ENCODE data around the gene GARNL3. TPM values are rescaled to one million over a fixed set of nuclear protein-coding genes. Genes with fewer than 3 reads are reported as not detected.

Gene GARNL3
- polyA plus RNA-seq, 1 donor from 2014 or later = 20.0 TPM

DNA sequence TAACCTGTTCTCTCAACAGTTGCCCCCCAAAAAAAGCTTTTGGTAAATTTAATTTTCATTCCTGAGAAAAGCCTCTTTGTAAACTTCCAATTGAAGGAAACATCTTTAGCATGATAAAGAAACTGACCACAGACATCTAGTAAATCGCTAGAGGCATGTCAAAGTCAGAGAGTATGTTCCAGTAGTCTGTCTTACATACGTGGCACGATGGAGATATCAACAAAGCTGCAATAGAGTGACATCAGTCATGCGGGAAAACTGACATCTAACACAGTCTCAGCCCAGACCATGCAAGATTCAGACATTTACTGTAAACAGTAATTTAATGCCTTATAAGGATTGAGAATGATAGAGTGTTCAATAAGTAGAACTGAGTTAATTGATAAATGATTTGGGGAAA lies 45.1 kb downstream of the GARNL3 start:
- Histone ChIP-seq H3K9ac (ENCODE audit: low read length) (no peak overlapping the region), H3K9me2 (ENCODE audit: insufficient read depth, low read length) (no peaks in the 10 kb centered on the region), H3F3A (ENCODE audit: insufficient read depth, low read length, poor library complexity, severe bottlenecking) (no peaks in the 10 kb centered on the region), H3K27me3 (ENCODE audit: insufficient read depth, low read depth, low read length) (no peaks in the 10 kb centered on the region), H3K27ac (ENCODE audit: low read length) (peak overlapping the region; percentile 38), H3K79me2 (replicated peaks; ENCODE audit: insufficient read depth, low read length) (no peaks in the 10 kb centered on the region), H3K9me3 (ENCODE audit: low read length) (no peaks in the 10 kb centered on the region), H3K4me3 (ENCODE audit: low read length) (no peak overlapping the region), H4K20me1 (ENCODE audit: insufficient read depth) (no peaks in the 10 kb centered on the region), H3K4me2 (ENCODE audit: low read length) (peak overlapping the region; percentile 28), H3K36me3 (ENCODE audit: insufficient read depth, low read length) (no peaks in the 10 kb centered on the region), H2AFZ (ENCODE audit: low read depth, low read length) (no peak overlapping the region)
- TF ChIP-seq POLR2AphosphoS5 (IDR thresholded peaks at IDR 0.05) = no peak
- TF ChIP-seq EP300 (conservative IDR thresholded peaks at IDR 0.05; ENCODE audit: poor library complexity, severe bottlenecking) = peak; percentile 57

DNA sequence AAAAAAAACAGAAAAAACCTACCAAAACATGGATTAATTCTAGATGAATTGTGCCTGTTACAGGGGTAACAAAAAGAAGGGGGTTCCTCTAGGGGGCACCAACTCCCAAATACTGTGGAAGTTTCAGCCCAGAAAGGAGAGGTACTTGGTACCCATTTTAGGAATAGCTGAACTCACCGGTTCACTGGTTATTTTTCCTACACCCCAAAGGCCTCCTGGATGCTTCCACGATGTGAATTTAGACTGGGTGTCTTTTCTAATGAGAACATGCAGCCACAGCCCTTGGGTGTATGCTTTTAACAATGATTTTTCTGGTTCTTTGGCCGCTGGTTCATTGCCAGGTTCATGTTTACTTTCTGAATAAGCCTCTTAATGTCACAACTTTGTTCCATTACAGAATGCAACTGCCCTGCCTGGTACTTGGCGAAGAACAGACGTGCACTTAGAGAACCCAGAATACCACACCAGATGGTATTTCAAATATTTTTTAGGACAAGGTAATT lies 46.7 kb downstream of the GARNL3 start:
- H2AFZ ChIP-seq (ENCODE audit: low read depth, low read length) = no peak overlapping the region
- H3K9me3 ChIP-seq (ENCODE audit: low read length) = no peaks in the 10 kb centered on the region
- no peaks in the 10 kb centered on the region for H3F3A ChIP-seq (ENCODE audit: insufficient read depth, low read length, poor library complexity, severe bottlenecking)

DNA sequence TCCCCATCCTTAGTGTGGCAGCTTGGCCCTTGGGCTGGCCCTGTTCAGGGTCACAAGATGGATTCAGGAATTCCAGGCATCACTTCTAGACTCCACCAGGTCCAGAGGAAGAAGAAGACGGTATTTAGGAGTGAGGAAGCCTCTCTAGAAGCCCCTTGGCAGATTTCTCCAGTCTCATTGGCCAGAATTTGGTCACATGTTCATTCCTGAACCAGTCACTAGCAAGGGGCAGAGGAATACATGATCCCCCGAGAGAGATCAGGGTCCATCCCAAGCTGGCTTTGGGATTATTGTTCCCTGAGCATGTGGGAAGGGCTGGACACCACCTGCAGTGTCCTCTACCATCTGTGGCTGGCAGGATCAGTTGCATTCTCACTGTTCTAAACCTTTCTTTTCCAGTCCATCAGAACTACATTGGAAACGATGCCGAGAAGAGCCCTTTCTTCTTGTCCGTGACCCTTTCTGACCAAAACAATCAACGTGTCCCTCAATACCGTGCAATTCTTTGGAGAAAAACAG lies 48.5 kb downstream of the GARNL3 start:
- no peaks in the 10 kb centered on the region for H3K36me3 ChIP-seq (ENCODE audit: insufficient read depth, low read length)
- H2AFZ ChIP-seq (ENCODE audit: low read depth, low read length) = no peak overlapping the region
- no peaks in the 10 kb centered on the region for H4K20me1 ChIP-seq (ENCODE audit: insufficient read depth)
- H3K9ac ChIP-seq (ENCODE audit: low read length) = no peak overlapping the region
- no peaks in the 10 kb centered on the region for H3K9me2 ChIP-seq (ENCODE audit: insufficient read depth, low read length)
- H3F3A ChIP-seq (ENCODE audit: insufficient read depth, low read length, poor library complexity, severe bottlenecking) = no peaks in the 10 kb centered on the region
- TF ChIP-seq, protein P1, sequence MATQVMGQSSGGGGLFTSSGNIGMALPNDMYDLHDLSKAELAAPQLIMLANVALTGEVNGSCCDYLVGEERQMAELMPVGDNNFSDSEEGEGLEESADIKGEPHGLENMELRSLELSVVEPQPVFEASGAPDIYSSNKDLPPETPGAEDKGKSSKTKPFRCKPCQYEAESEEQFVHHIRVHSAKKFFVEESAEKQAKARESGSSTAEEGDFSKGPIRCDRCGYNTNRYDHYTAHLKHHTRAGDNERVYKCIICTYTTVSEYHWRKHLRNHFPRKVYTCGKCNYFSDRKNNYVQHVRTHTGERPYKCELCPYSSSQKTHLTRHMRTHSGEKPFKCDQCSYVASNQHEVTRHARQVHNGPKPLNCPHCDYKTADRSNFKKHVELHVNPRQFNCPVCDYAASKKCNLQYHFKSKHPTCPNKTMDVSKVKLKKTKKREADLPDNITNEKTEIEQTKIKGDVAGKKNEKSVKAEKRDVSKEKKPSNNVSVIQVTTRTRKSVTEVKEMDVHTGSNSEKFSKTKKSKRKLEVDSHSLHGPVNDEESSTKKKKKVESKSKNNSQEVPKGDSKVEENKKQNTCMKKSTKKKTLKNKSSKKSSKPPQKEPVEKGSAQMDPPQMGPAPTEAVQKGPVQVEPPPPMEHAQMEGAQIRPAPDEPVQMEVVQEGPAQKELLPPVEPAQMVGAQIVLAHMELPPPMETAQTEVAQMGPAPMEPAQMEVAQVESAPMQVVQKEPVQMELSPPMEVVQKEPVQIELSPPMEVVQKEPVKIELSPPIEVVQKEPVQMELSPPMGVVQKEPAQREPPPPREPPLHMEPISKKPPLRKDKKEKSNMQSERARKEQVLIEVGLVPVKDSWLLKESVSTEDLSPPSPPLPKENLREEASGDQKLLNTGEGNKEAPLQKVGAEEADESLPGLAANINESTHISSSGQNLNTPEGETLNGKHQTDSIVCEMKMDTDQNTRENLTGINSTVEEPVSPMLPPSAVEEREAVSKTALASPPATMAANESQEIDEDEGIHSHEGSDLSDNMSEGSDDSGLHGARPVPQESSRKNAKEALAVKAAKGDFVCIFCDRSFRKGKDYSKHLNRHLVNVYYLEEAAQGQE (IDR thresholded peaks at IDR 0.05; ENCODE audit: borderline replicate concordance) = no peak
- TF ChIP-seq SMC3 (conservative IDR thresholded peaks at IDR 0.05; ENCODE audit: poor library complexity) (no peak), POLR2AphosphoS5 (IDR thresholded peaks at IDR 0.05) (no peak), MXI1 (conservative IDR thresholded peaks at IDR 0.05; ENCODE audit: poor library complexity, severe bottlenecking) (no peak), RAD21 (conservative IDR thresholded peaks at IDR 0.05) (no peak), EZH2 (IDR thresholded peaks at IDR 0.05; ENCODE audit: borderline replicate concordance, insufficient read depth, low read length, poor library complexity, severe bottlenecking) (no peak), EP300 (conservative IDR thresholded peaks at IDR 0.05; ENCODE audit: poor library complexity, severe bottlenecking) (no peak), TAF1 (IDR thresholded peaks at IDR 0.05; ENCODE audit: low read depth) (no peak)
- TF ChIP-seq, protein P2, sequence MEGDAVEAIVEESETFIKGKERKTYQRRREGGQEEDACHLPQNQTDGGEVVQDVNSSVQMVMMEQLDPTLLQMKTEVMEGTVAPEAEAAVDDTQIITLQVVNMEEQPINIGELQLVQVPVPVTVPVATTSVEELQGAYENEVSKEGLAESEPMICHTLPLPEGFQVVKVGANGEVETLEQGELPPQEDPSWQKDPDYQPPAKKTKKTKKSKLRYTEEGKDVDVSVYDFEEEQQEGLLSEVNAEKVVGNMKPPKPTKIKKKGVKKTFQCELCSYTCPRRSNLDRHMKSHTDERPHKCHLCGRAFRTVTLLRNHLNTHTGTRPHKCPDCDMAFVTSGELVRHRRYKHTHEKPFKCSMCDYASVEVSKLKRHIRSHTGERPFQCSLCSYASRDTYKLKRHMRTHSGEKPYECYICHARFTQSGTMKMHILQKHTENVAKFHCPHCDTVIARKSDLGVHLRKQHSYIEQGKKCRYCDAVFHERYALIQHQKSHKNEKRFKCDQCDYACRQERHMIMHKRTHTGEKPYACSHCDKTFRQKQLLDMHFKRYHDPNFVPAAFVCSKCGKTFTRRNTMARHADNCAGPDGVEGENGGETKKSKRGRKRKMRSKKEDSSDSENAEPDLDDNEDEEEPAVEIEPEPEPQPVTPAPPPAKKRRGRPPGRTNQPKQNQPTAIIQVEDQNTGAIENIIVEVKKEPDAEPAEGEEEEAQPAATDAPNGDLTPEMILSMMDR (IDR thresholded peaks at IDR 0.05; ENCODE audit: poor library complexity, severe bottlenecking) = no peak
- H3K79me2 ChIP-seq (replicated peaks; ENCODE audit: insufficient read depth, low read length) = no peaks in the 10 kb centered on the region
- no peak overlapping the region for H3K4me2 ChIP-seq (ENCODE audit: low read length)
- H3K4me3 ChIP-seq (ENCODE audit: low read length) = no peak overlapping the region
- no peaks in the 10 kb centered on the region for H3K27me3 ChIP-seq (ENCODE audit: insufficient read depth, low read depth, low read length)
- no peak overlapping the region for H3K27ac ChIP-seq (ENCODE audit: low read length)
- H3K9me3 ChIP-seq (ENCODE audit: low read length) = no peaks in the 10 kb centered on the region

More for the DNA sequence above, 46.7 kb downstream of the GARNL3 start:
- no peak overlapping the region for H3K27ac ChIP-seq (ENCODE audit: low read length)
- H3K4me2 ChIP-seq (ENCODE audit: low read length) = no peak overlapping the region
- H3K36me3 ChIP-seq (ENCODE audit: insufficient read depth, low read length) = no peaks in the 10 kb centered on the region
- H4K20me1 ChIP-seq (ENCODE audit: insufficient read depth) = no peaks in the 10 kb centered on the region
- H3K79me2 ChIP-seq (replicated peaks; ENCODE audit: insufficient read depth, low read length) = no peaks in the 10 kb centered on the region
- no peak overlapping the region for H3K4me3 ChIP-seq (ENCODE audit: low read length)
- TF ChIP-seq, protein P2 (IDR thresholded peaks at IDR 0.05; ENCODE audit: poor library complexity, severe bottlenecking) = no peak
- TF ChIP-seq EP300 (conservative IDR thresholded peaks at IDR 0.05; ENCODE audit: poor library complexity, severe bottlenecking) = no peak
- no peak for TF ChIP-seq RAD21 (conservative IDR thresholded peaks at IDR 0.05)
- no peak for TF ChIP-seq MXI1 (conservative IDR thresholded peaks at IDR 0.05; ENCODE audit: poor library complexity, severe bottlenecking)
- no peak overlapping the region for H3K9ac ChIP-seq (ENCODE audit: low read length)
- no peaks in the 10 kb centered on the region for H3K9me2 ChIP-seq (ENCODE audit: insufficient read depth, low read length)
- no peaks in the 10 kb centered on the region for H3K27me3 ChIP-seq (ENCODE audit: insufficient read depth, low read depth, low read length)

Measured in neural cell (in vitro differentiated cells).